ENCODE results near the gene GUCY1A1.
A peak's percentile ranks its signal among the peaks of the same experiment; 100 is the strongest.

GUCY1A1 gene

GRCh38 chr4:155759372-155760252, 93.0 kb downstream of the GUCY1A1 start:
- no peak for DNase-seq (ENCODE audit: low read depth, low spot score)
- CTCF ChIA-PET = interaction anchor here (1.0 kb wide), 1 partner anchor 28 kb away, joined by 3 read pairs; no protein-coding TSS in a partner anchor
- POLR2A ChIA-PET = no interaction called here
- no peak for TF ChIP-seq CTCF (IDR thresholded peaks at IDR 0.05; ENCODE audit: insufficient read depth, low read length, missing control alignments)
- H3K4me3 ChIP-seq (ENCODE audit: low read depth, low read length) = peak overlapping the region; percentile 60

GRCh38 chr4:155761047-155761446, 94.4 kb downstream of the GUCY1A1 start:
- no peak overlapping the region for H3K4me3 ChIP-seq (ENCODE audit: low read depth, low read length)
- no peak for DNase-seq (ENCODE audit: low read depth, low spot score)
- ChIA-PET CTCF (interaction anchor here (1.0 kb wide), 1 partner anchor 26 kb away, joined by 3 read pairs; no protein-coding TSS in a partner anchor), POLR2A (no interaction called here)
- no peak for TF ChIP-seq CTCF (IDR thresholded peaks at IDR 0.05; ENCODE audit: insufficient read depth, low read length, missing control alignments)

GRCh38 chr4:155761916-155762315, 95.3 kb downstream of the GUCY1A1 start:
- CTCF ChIA-PET = no interaction called here
- H3K4me3 ChIP-seq (ENCODE audit: low read depth, low read length) = no peak overlapping the region
- no peak for TF ChIP-seq CTCF (IDR thresholded peaks at IDR 0.05; ENCODE audit: insufficient read depth, low read length, missing control alignments)
- POLR2A ChIA-PET = no interaction called here
- no peak for DNase-seq (ENCODE audit: low read depth, low spot score)

GRCh38 chr4:155762334-155762733, 95.7 kb downstream of the GUCY1A1 start:
- no peak overlapping the region for H3K4me3 ChIP-seq (ENCODE audit: low read depth, low read length)
- no peak for DNase-seq (ENCODE audit: low read depth, low spot score)
- ChIA-PET CTCF (no interaction called here), POLR2A (no interaction called here)
- TF ChIP-seq CTCF (IDR thresholded peaks at IDR 0.05; ENCODE audit: insufficient read depth, low read length, missing control alignments) = no peak

GRCh38 chr4:155763551-155763950, 96.9 kb downstream of the GUCY1A1 start:
- ChIA-PET CTCF (no interaction called here), POLR2A (no interaction called here)

More at GRCh38 chr4:155763551-155763950, 96.9 kb downstream of the GUCY1A1 start:
- H3K4me3 ChIP-seq (ENCODE audit: low read depth, low read length) = no peak overlapping the region
- TF ChIP-seq CTCF (IDR thresholded peaks at IDR 0.05; ENCODE audit: insufficient read depth, low read length, missing control alignments) = no peak
- no peak for DNase-seq (ENCODE audit: low read depth, low spot score)

Data from AG04449 (cell line).